ENCODE measurements around the gene SPESP1.
"Not testable (repeated sequence)": the region's sequence is repeated elsewhere in the genome, so short reads cannot be mapped to it uniquely, and the experiment has no call there.

SPESP1 gene

DNA sequence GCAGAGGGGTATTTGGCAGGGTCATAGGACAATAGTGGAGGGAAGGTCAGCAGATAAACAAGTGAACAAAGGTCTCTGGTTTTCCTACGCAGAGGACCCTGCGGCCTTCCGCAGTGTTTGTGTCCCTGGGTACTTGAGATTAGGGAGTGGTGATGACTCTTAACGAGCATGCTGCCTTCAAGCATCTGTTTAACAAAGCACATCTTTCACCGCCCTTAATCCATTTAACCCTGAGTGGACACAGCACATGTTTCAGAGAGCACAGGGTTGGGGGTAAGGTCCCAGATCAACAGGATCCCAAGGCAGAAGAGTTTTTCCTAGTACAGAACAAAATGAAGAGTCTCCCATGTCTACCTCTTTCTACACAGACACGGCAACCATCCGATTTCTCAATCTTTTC is 33.4 kb downstream of the SPESP1 start:
- not testable (repeated sequence) for DNase-seq (ENCODE audit: low read depth, low spot score)

- no peak for DNase-seq (ENCODE audit: low read depth, low spot score)
Observed at GRCh38 chr15:68966996-68967395, 36.7 kb downstream of the SPESP1 start.

GRCh38 chr15:68967948-68968347 is 37.6 kb downstream of the SPESP1 start:
- DNase-seq (ENCODE audit: low read depth, low spot score) = no peak

DNA sequence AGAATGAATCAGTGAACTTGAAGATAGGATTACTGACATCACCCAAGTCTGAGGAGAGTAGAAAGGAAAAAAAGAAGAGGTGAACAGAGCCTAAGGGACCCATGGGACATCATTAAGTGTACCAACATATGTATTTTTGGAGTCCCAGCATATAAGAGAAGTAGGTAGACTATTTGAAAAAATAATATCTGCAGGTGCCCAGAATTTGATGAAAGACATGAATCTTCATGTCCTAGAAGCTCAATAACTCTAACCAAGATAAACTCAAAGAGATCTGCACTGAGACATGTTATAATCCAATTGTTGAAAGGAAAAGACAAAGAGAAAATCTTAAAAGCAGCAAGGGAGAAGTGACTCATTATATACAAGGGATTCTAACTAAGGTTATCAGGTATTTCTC is 39.0 kb downstream of the SPESP1 start:
- DNase-seq (ENCODE audit: low read depth, low spot score) = no peak

- no peak for DNase-seq (ENCODE audit: low read depth, low spot score)
Observed at GRCh38 chr15:68972201-68973065, 42.1 kb downstream of the SPESP1 start.

DNA sequence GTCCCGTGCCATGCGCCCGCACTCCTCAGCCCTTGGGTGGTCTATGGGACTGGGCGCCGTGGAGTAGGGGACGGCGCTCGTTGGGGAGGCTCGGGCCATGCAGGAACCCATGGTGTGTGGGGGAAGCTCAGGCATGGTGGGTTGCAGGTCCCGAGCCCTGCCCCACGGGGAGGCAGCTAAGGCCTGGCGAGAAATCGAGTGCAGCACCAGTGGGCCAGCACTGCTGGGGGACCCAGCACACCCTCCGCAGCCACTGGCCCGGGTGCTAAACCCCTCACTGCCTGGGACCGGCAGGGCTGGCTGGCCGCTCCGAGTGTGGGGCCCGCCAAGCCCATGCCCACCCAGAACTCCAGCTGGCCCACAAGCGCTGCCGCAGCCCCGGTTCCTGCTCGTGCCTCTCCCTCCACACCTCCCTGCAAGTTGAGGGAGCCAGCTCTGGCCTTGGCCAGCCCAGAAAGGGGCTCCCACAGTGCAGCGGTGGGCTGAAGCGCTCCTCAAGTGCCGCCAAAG is 45.4 kb downstream of the SPESP1 start:
- DNase-seq (ENCODE audit: low read depth, low spot score) = not testable (repeated sequence)

DNA sequence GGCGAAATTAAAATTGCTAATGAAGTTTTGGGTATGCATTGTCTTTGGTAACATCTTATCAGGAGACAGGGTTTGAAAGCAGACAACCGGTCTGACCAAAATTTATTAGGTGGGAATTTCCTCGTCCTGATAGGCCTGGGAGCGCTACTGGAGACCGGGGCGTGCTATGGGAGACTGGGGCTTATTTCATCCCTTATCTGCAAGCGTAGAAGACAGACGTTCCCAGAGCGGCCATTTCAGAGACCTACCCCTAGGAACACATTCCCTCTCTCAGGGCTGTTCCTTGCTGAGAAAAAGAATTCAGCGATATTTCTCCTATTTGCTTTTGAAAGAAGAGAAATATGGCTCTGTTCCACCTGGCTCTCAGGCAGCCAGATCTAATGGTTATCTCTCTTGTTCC is 47.1 kb downstream of the SPESP1 start:
- DNase-seq (ENCODE audit: low read depth, low spot score) = not testable (repeated sequence)

- DNase-seq (ENCODE audit: low read depth, low spot score) = no peak
Observed at GRCh38 chr15:68979006-68979405, 48.7 kb downstream of the SPESP1 start.

GRCh38 chr15:68979816-68980215 is 49.5 kb downstream of the SPESP1 start:
- no peak for DNase-seq (ENCODE audit: low read depth, low spot score)

- DNase-seq (ENCODE audit: low read depth, low spot score) = no peak
Observed at GRCh38 chr15:68980786-68981185, 50.5 kb downstream of the SPESP1 start.

GRCh38 chr15:68981941-68982340 is 51.6 kb downstream of the SPESP1 start:
- DNase-seq (ENCODE audit: low read depth, low spot score) = no peak

GRCh38 chr15:68982976-68983563 is 52.7 kb downstream of the SPESP1 start:
- DNase-seq (ENCODE audit: low read depth, low spot score) = no peak

DNA sequence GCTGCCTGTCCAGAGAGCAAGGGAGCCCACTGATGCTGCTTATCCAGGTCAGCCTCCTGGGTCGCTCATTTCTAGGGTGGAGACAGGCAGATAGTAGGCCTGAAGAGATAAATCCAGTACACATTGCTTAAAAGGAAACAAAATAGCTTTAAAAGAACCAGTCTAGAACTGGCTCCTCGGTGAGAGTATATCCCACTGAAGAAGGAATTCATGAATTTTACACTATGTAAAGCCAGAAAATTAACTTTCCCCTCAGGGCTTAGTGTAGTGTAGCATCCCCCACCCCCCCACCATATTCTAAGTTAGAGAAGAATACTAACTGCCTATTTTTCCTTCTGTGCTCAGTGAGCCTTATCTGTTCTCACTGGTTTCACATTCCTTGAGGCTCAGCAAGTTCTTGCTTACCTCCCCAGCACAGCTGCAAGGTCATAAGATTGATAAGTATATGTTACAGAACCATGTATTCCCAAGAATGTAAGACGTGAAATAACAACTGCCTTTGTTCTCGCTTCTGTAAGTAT is 53.7 kb downstream of the SPESP1 start:
- no peak for DNase-seq (ENCODE audit: low read depth, low spot score)

DNA sequence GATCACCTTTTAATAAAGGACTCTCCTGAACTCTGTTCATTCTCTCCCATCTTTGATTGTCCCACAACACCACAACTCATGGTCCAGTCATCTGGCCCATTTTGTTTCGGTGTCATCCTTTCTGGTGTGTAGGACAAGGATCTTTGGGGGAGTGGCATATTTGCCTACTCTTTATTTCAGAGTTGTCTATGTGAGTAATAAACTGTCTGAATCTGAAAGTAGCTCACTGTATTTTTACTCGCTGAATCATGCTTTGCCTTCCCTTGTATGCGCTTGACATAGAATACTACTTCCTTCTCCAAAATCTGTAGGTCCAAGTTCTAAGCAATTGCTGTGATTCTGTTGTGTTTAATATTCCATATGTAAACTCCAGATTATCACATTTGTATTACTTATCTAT is 54.3 kb downstream of the SPESP1 start:
- DNase-seq (ENCODE audit: low read depth, low spot score) = no peak

DNA sequence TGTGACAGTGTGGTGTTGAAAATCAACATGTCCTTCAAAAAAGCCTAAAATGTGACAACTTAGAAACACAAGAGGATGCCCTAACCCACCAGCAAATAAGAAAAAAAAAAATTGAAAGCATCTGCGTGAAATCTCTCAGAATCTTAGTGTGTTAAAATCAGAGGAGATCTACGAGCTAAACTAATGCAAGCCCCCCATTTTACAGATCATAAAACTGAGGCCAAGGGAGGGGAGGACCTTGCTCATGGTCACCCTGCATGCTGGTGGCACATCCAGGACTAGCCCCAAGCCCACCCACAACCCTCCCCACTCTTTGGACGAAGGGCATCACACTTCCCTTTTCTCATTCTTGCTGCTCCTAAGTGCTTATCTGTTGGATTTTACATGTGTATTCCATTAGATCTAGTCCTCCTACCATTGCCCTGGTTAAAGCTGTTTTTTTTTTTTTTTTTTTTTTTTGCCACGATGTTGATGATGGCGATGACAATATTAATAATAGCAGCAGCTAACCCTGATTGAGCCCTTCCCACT is 55.1 kb downstream of the SPESP1 start:
- DNase-seq (ENCODE audit: low read depth, low spot score) = no peak

GRCh38 chr15:68986322-68986721 is 56.0 kb downstream of the SPESP1 start:
- no peak for DNase-seq (ENCODE audit: low read depth, low spot score)

DNA sequence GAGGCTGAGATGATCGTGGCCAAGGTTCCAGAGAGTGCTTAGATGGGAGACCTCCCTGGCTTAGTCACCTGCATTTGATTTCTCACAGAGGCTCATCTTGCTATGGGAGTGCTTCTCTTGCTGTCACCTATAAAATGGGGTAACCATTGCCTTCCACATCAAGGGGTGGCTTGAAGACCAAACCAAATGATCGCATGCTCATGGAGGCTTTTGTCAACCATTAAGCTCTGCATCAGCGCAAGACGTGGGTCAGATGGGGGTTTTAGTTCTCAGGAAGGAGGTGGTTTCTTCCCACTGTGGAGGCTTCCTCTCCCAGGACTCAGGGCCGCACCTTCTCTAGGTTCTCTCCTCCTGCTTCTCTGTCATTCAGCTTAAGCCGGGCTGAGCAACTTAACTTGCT is 56.8 kb downstream of the SPESP1 start:
- DNase-seq (ENCODE audit: low read depth, low spot score) = no peak

GRCh38 chr15:68987676-68988075 is 57.4 kb downstream of the SPESP1 start:
- DNase-seq (ENCODE audit: low read depth, low spot score) = no peak

GRCh38 chr15:68989541-68990230 is 59.4 kb downstream of the SPESP1 start:
- no peak for DNase-seq (ENCODE audit: low read depth, low spot score)

- DNase-seq (ENCODE audit: low read depth, low spot score) = no peak
Observed at GRCh38 chr15:68990231-68990991, 60.1 kb downstream of the SPESP1 start.

DNA sequence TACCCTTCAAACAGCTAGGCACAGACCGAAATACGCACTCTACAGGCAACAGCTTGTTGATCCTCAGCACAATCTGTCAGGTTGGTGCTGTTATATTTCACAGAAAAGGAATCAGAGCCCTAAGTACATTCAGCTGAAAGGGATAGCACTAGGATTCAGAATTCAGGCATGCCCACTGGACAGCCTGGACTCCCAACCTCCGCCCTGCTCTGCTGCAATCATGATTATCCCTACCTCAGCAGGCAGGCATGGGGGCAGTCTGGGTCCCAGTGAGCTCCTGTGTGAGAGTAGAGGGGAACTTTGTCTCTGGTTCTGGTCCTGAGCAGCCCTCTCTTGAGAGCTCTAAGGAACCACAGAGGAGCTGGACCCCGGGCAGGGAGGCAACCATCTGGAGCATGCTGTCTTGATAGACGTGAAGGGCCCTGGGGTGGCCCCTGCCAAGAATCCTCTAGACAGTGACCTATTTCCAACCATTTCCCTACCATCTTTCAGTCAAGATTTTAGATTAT is 60.7 kb downstream of the SPESP1 start:
- no peak for DNase-seq (ENCODE audit: low read depth, low spot score)

Data from activated CD4-positive, CD25-positive, alpha-beta regulatory T cell treated with anti-CD3 and anti-CD28 coated beads, Interleukin-2, amount 50 U/mL, for 16 hours (primary cell).